Retinal pigment epithelial cell (primary cell): ENCODE data around the gene NF2.
"Not testable (repeated sequence)": the region's sequence is repeated elsewhere in the genome, so short reads cannot be mapped to it uniquely, and the experiment has no call there.

Experiments used
- DNase-seq: peaks from one replicate; pipeline ENCODE4 v3.0.0-alpha.2; 2010; ENCODE audit warnings: low read depth
- H3K4me3 ChIP-seq: 2 replicates; pipeline ENCODE4 v1.5.1; 2011; ENCODE audit warnings: mild to moderate bottlenecking, low read length, control low read depth, moderate library complexity
- TF ChIP-seq, protein P1 (sequence below): conservative IDR thresholded peaks from 2 replicates; pipeline ENCODE4 v1.5.1; 2011; ENCODE audit warnings: low read depth, low read length, control low read depth, inconsistent platforms

Gene NF2

DNA sequence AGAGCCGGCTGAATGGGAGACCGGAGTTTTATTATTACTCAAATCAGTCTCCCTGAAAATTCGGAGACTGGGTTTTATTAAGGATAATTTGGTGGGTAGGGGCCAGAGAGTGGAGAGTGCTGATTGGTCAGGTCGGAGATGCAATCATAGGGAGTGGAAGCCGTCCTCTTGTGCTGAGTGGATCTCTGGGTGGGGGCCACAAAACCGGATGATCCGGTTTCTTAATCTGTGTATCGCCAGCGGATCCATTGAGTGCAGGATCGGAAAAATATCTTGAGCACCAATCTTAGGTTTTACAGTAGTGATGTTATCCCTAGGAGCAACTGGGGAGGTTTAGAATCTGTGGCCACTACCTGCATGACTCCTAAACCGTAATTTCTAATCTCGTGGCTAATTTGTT is 21.6 kb upstream of the NF2 start:
- H3K4me3 ChIP-seq: no peak overlapping the region
- no peak for DNase-seq
- TF ChIP-seq, protein P1, sequence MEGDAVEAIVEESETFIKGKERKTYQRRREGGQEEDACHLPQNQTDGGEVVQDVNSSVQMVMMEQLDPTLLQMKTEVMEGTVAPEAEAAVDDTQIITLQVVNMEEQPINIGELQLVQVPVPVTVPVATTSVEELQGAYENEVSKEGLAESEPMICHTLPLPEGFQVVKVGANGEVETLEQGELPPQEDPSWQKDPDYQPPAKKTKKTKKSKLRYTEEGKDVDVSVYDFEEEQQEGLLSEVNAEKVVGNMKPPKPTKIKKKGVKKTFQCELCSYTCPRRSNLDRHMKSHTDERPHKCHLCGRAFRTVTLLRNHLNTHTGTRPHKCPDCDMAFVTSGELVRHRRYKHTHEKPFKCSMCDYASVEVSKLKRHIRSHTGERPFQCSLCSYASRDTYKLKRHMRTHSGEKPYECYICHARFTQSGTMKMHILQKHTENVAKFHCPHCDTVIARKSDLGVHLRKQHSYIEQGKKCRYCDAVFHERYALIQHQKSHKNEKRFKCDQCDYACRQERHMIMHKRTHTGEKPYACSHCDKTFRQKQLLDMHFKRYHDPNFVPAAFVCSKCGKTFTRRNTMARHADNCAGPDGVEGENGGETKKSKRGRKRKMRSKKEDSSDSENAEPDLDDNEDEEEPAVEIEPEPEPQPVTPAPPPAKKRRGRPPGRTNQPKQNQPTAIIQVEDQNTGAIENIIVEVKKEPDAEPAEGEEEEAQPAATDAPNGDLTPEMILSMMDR: no peak

DNA sequence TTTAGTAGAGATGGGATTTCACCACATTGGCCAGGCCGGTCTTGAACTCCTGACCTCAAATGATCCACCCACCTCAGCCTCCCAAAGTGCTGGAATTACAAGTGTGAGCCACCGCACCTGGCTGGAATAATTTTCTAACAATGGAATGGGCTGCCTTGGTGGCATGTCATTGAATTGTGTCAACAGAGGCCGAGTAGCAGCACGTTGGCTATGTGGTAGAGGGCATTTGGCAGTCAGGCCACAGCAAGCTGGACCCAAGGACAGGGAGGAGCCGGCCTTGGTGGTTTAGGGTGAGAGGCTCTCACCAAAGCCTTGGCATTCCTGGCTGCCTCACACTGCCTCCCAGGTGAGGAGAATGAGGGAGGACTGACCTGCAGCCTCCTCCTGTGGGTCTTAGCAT is 18.5 kb upstream of the NF2 start:
- H3K4me3 ChIP-seq: no peak overlapping the region
- TF ChIP-seq, protein P1: no peak
- DNase-seq: no peak

DNA sequence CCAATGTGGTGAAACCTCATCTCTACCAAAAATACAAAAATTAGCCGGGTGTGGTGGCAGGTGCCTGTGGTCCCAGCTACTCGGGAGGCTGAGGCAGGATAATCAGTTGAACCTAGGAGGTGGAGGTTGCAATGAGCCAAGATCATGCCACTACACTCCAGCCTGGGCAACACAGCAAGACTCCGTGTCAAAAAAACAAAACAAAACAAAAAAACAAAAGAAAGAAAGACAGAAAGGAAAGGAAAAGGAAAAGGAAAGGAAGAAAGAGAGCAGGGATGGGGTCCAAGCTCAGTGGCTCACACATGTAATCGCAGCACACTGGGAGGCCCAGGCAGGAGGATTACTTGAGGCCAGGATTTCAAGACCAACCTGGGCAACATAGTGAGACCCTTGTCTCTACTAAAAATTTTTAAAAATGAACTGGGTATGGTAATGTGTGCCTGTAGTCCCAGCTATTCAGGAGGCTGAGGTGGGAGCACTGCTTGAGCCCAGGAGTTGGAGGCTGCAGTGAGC is 17.2 kb upstream of the NF2 start:
- H3K4me3 ChIP-seq, DNase-seq: not testable (repeated sequence)

DNA sequence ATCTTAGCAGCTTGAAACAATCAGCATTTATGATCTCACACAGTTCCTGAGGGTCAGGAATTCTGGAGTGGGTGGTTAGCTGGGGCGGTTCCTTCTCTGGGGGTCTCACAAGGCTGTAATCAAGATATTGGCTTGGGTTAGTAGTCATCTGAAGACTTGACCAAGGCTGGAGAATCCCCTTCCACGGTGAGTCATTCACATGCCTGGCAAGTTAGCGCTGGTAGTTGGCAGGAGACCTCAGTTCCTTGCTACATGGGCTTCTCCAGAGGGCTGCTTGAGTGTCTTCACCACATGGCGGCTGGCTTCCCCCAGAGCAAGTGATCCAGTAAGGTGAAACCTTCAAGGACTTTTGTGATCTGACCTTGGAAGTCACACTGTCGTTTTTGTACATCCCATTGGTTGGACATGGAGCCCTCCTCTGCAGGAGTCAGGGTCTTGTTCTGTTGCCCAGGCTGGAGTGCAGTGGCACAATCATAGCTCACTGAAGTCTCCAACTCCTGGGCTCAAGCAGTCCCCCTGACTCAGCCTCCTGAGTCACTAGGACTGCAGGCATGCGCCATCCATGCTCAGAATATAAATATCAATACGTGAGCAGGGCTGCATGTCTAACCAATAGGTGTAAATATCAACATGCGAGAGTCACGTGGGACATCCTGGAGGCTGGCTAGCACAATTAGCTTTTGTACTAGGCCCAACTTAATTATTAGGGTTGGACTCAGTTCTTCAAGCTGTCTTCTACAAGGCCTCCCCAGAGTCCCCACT is 15.3 kb upstream of the NF2 start:
- no peak for DNase-seq
- TF ChIP-seq, protein P1: no peak
- no peak overlapping the region for H3K4me3 ChIP-seq

DNA sequence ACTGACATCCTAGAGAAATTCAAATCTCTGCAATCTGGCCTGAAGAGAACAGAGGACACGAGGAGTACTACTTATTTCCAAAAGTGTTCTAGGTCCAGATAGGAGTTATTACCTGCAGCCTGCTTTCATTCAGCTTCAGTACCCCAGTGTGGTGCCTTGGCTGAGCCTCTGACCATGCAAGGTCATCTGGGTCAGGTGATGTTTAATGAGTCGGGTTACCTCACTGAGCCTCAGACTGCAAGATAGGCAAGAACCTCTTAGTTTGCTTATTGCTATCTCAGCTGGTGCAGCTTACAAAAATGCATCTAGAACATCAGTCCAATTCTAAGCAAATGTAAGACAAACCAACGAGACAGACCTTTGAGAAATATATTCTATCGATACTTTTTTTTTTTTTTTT is 9.5 kb upstream of the NF2 start:
- H3K4me3 ChIP-seq: no peak overlapping the region
- TF ChIP-seq, protein P1: no peak
- no peak for DNase-seq

DNA sequence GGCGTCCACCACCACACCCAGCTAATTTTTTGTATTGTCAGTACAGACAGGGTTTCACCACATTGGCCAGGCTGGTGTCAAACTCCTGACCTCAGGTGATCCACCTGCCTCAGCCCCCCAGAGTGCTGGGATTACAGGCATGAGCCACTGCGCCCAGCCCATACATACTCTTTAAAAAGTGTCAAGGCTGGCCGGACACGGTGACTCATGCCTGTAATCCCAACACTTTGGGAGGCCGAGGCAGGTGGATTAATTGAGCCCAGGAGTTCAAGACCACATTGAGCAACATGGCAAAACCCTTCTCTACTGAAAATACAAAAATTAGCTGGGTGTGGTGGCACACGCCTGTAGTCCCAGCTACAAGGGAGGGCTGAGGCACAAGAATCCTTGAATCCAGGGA is 9.0 kb upstream of the NF2 start:
- not testable (repeated sequence) for H3K4me3 ChIP-seq, DNase-seq

DNA sequence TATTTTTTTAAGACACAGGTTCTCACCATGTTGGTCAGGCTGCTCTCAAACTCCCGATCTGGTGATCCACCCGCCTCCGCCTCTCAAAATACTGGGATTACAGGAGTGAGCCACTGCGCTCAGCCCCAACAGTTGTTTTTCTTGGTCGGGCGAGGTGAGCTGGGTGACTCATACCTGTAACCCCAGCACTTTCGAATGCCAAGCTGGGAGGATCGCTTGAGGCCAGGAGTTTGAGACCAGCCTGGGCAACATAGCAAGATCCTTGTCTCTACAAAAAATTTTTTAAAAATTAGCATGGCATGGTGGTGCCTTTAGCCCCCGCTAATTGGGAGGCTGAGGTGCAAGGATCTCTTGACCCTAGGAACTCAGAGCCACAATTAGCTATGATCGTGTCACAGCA is 7.0 kb upstream of the NF2 start:
- no peak for DNase-seq
- TF ChIP-seq, protein P1: no peak
- H3K4me3 ChIP-seq: no peak overlapping the region

DNA sequence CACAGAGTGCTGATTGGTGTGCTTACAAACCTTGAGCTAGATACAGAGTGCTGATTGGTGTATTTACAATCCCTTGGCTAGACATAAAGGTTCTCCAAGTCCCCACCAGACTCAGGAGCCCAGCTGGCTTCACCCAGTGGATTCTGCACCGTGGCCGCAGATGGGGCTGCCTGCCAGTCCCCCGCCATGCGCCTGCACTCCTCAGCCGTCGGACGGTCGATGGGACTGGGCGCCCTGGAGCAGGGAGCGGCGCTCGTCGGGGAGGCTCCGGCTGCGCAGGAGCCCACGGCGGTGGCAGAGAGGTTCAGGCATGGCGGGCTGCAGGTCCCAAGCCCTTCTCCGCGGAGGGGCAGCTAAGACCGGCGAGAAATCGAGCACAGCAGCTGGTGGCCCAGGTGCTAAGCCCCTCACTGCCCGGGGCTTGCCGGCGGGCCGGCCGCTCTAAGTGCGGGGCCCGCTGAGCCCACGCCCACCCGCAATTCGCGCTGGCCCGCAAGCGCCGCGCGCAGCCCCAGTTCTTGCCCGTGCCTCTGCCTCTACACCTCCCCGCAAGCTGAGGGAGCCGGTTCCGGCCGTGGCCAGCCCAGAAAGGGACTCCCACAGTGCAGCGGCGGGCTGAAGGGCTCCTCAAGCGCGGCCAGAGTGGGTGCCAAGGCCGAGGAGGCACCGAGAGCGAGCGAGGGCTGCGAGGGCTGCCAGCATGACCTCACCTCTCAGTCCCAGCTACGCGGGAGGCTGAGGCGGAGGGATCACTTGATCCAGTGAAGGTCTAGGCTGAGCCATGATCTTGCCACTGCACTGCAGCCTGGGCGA is 5.4 kb upstream of the NF2 start:
- H3K4me3 ChIP-seq, DNase-seq: not testable (repeated sequence)
